ENCODE results near the gene ANKRD29.

The ANKRD29 gene

GRCh38 chr18:23669202-23669766 lies 6.6 kb upstream of the ANKRD29 start:
- no peaks in the 10 kb centered on the region for H3K9me3 ChIP-seq (ENCODE audit: control insufficient read depth in 1 of 2, low read length in 2 of 2)
- no peaks in the 10 kb centered on the region for H3K27me3 ChIP-seq (ENCODE audit: control insufficient read depth in 1 of 2, insufficient read depth in 2 of 2, low read length in 2 of 2)
- H3K27ac ChIP-seq (ENCODE audit: low read depth, low read length), result no peak overlapping the region

GRCh38 chr18:23668731-23669130 lies 6.0 kb upstream of the ANKRD29 start:
- Histone ChIP-seq H3K4me3 (ENCODE audit: low read depth in 1 of 2, low read length in 2 of 2) (no peak overlapping the region), H3K9ac (ENCODE audit: low read depth in 1 of 2, low read length in 2 of 2) (no peak overlapping the region), H3K36me3 (ENCODE audit: control insufficient read depth in 1 of 2, insufficient read depth in 2 of 2, low read length in 2 of 2) (no peaks in the 10 kb centered on the region), H3K27ac (ENCODE audit: low read depth, low read length) (no peak overlapping the region), H3K27me3 (ENCODE audit: control insufficient read depth in 1 of 2, insufficient read depth in 2 of 2, low read length in 2 of 2) (no peaks in the 10 kb centered on the region), H3K9me3 (ENCODE audit: control insufficient read depth in 1 of 2, low read length in 2 of 2) (no peaks in the 10 kb centered on the region), H3K4me1 (ENCODE audit: control insufficient read depth in 1 of 2, insufficient read depth in 2 of 2, low read length in 2 of 2) (no peaks in the 10 kb centered on the region)

More at GRCh38 chr18:23669202-23669766, 6.6 kb upstream of the ANKRD29 start:
- no peaks in the 10 kb centered on the region for H3K36me3 ChIP-seq (ENCODE audit: control insufficient read depth in 1 of 2, insufficient read depth in 2 of 2, low read length in 2 of 2)
- no peak overlapping the region for H3K9ac ChIP-seq (ENCODE audit: low read depth in 1 of 2, low read length in 2 of 2)
- H3K4me1 ChIP-seq (ENCODE audit: control insufficient read depth in 1 of 2, insufficient read depth in 2 of 2, low read length in 2 of 2), result no peaks in the 10 kb centered on the region
- no peak overlapping the region for H3K4me3 ChIP-seq (ENCODE audit: low read depth in 1 of 2, low read length in 2 of 2)

DNA sequence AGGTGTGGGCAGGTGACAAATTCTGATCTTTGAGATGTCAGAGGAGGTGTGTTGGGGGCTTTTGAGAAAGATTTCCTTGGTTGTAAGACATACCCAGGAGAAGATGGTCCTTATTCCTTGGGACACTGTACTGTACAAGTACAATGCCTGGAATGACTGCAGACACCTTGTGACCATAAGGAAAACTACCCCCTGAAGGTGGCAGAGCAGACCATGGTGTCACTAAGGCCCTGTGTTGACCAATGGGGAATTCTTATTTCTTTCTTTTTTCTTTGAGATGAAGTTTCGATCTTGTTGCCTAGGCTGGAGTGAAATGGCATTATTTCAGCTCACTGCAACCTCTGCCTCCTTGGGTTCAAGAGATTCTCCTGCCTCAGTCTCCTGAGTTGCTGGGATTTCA lies 4.4 kb upstream of the ANKRD29 start:
- Histone ChIP-seq H3K4me3 (ENCODE audit: low read depth in 1 of 2, low read length in 2 of 2) (no peak overlapping the region), H3K4me1 (ENCODE audit: control insufficient read depth in 1 of 2, insufficient read depth in 2 of 2, low read length in 2 of 2) (peaks cover 1 to 6% of the 10 kb centered on the region in 2 donors), H3K9ac (ENCODE audit: low read depth in 1 of 2, low read length in 2 of 2) (no peak overlapping the region), H3K36me3 (ENCODE audit: control insufficient read depth in 1 of 2, insufficient read depth in 2 of 2, low read length in 2 of 2) (no peaks in the 10 kb centered on the region), H3K9me3 (ENCODE audit: control insufficient read depth in 1 of 2, low read length in 2 of 2) (no peaks in the 10 kb centered on the region), H3K27me3 (ENCODE audit: control insufficient read depth in 1 of 2, insufficient read depth in 2 of 2, low read length in 2 of 2) (peaks cover 2% of the 10 kb centered on the region in 2 donors), H3K27ac (ENCODE audit: low read depth, low read length) (no peak overlapping the region)

DNA sequence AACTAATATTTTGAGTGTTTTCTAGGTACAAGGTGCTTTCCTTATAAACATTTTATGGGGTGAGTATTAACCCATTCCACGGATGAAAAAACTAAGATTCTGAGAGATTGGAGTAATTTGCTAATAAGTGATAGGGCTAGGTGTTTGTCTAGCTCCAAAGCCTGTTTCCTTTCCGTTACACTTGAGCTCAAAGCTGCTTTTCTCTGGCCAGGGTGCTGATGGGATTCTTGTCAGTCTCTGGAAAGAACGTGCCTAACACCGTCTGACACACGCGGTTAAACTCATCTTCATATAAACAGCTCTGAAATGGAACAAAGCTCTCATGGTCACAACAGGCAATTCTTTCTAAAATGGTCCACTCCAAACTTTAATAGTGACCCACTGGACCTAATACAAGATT lies 2.0 kb upstream of the ANKRD29 start:
- H3K36me3 ChIP-seq (ENCODE audit: control insufficient read depth in 1 of 2, insufficient read depth in 2 of 2, low read length in 2 of 2), result no peaks in the 10 kb centered on the region
- peaks cover 19 to 23% of the 10 kb centered on the region in 2 donors for H3K27me3 ChIP-seq (ENCODE audit: control insufficient read depth in 1 of 2, insufficient read depth in 2 of 2, low read length in 2 of 2)
- H3K9ac ChIP-seq (ENCODE audit: low read depth in 1 of 2, low read length in 2 of 2), result no peak overlapping the region
- peaks cover 4 to 9% of the 10 kb centered on the region in 2 donors for H3K4me1 ChIP-seq (ENCODE audit: control insufficient read depth in 1 of 2, insufficient read depth in 2 of 2, low read length in 2 of 2)
- H3K27ac ChIP-seq (ENCODE audit: low read depth, low read length), result no peak overlapping the region
- H3K4me3 ChIP-seq (ENCODE audit: low read depth in 1 of 2, low read length in 2 of 2), result no peak overlapping the region
- H3K9me3 ChIP-seq (ENCODE audit: control insufficient read depth in 1 of 2, low read length in 2 of 2), result no peaks in the 10 kb centered on the region

GRCh38 chr18:23661735-23662308 lies 889 bp downstream of the ANKRD29 start:
- Histone ChIP-seq H3K27me3 (ENCODE audit: control insufficient read depth in 1 of 2, insufficient read depth in 2 of 2, low read length in 2 of 2) (peaks cover 19 to 25% of the 10 kb centered on the region in 2 donors), H3K9me3 (ENCODE audit: control insufficient read depth in 1 of 2, low read length in 2 of 2) (no peaks in the 10 kb centered on the region), H3K4me1 (ENCODE audit: control insufficient read depth in 1 of 2, insufficient read depth in 2 of 2, low read length in 2 of 2) (peaks cover 4 to 9% of the 10 kb centered on the region in 2 donors), H3K27ac (ENCODE audit: low read depth, low read length) (no peak overlapping the region), H3K36me3 (ENCODE audit: control insufficient read depth in 1 of 2, insufficient read depth in 2 of 2, low read length in 2 of 2) (no peaks in the 10 kb centered on the region), H3K4me3 (ENCODE audit: low read depth in 1 of 2, low read length in 2 of 2) (peak overlapping the region; percentile 47 to 84), H3K9ac (ENCODE audit: low read depth in 1 of 2, low read length in 2 of 2) (no peak overlapping the region)

GRCh38 chr18:23658285-23658684 lies 4.4 kb downstream of the ANKRD29 start:
- Histone ChIP-seq H3K27me3 (ENCODE audit: control insufficient read depth in 1 of 2, insufficient read depth in 2 of 2, low read length in 2 of 2) (peaks cover 19 to 25% of the 10 kb centered on the region in 2 donors), H3K36me3 (ENCODE audit: control insufficient read depth in 1 of 2, insufficient read depth in 2 of 2, low read length in 2 of 2) (no peaks in the 10 kb centered on the region), H3K9me3 (ENCODE audit: control insufficient read depth in 1 of 2, low read length in 2 of 2) (no peaks in the 10 kb centered on the region), H3K9ac (ENCODE audit: low read depth in 1 of 2, low read length in 2 of 2) (no peak overlapping the region), H3K27ac (ENCODE audit: low read depth, low read length) (no peak overlapping the region), H3K4me1 (ENCODE audit: control insufficient read depth in 1 of 2, insufficient read depth in 2 of 2, low read length in 2 of 2) (peaks cover 4 to 9% of the 10 kb centered on the region in 2 donors), H3K4me3 (ENCODE audit: low read depth in 1 of 2, low read length in 2 of 2) (no peak overlapping the region)

- Histone ChIP-seq H3K9me3 (ENCODE audit: control insufficient read depth in 1 of 2, low read length in 2 of 2) (no peaks in the 10 kb centered on the region), H3K36me3 (ENCODE audit: control insufficient read depth in 1 of 2, insufficient read depth in 2 of 2, low read length in 2 of 2) (no peaks in the 10 kb centered on the region), H3K4me3 (ENCODE audit: low read depth in 1 of 2, low read length in 2 of 2) (no peak overlapping the region), H3K9ac (ENCODE audit: low read depth in 1 of 2, low read length in 2 of 2) (no peak overlapping the region), H3K27me3 (ENCODE audit: control insufficient read depth in 1 of 2, insufficient read depth in 2 of 2, low read length in 2 of 2) (peaks cover 0 to 5% of the 10 kb centered on the region in 2 donors), H3K27ac (ENCODE audit: low read depth, low read length) (no peak overlapping the region), H3K4me1 (ENCODE audit: control insufficient read depth in 1 of 2, insufficient read depth in 2 of 2, low read length in 2 of 2) (no peaks in the 10 kb centered on the region)
These were observed 10.5 kb downstream of the ANKRD29 start for GRCh38 chr18:23652232-23652631.

DNA sequence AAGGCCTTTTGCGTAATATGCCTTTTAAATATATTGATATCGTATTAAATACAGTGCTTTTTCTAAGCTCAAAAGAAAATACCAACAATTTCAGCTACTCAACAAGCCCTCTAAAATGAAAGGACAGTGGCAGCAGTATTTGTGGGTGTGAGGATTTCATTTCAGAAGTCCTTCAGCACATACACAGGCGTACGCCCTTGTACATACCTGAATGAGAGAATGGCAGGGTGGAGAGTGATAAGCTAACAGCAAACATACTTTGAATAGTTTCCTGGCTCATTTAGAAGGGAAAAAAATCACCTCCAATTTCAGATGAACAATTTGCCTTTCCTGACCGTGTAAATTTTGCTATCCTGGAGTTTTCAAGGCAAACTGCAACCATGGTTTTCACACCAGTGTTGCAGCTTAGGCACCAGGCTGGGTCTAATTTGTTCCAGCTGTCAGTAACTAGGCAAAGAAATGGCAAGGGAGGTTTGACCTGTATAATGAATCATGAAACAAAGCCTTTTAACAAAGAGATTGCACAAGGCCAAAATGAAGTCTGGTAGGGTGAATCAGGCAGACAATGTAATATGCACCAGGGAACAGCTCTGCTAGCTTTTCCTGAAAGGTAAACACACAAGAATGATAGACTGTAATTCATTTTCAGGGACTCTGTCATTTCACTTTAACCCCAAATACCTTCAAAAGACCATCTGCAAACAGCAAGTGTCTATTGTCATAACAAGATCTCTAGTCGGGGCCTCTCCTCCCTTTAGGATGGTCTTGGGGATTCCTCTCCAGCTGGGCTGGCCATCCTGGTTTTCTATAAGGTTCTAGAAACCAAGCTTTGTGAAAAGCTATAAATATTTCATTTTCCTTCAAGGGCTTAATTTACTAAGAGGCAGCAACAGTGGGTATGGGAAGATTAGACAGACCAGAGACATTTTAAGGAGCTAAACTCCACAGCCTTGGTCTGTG lies 11.5 kb downstream of the ANKRD29 start:
- Histone ChIP-seq H3K9ac (ENCODE audit: low read depth in 1 of 2, low read length in 2 of 2) (no peak overlapping the region), H3K27ac (ENCODE audit: low read depth, low read length) (no peak overlapping the region)

DNA sequence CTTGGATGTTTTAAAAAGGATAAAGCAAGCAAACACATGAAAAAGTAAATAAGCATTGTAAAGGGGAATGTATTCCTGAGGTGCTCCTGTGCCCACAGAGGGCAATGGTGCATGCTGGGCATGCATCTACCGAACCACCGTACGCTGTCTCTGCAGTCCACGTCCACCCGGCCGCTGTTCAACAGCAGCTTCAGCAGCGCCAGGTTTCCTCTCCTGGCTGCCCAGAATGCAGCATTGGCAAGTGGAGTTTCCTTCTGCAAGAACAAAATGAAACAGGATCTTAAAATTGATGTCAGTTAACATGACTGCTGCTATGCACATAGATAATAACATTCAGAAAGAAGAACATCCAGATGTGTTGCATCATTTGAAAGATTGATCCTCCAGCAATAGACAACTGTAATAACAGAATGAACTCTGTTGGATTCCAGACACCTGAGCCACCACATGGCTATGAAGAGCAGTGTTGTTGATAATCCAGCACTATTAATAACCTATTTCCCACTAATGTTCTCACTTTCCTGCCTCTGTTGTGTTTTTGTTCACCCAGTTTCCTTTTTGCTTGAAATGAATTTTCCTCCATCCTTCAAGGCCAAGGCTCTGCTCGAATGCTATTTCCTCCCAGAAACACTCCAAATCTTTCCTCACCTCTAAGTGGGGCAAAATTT lies 13.6 kb downstream of the ANKRD29 start:
- Histone ChIP-seq H3K9me3 (ENCODE audit: control insufficient read depth in 1 of 2, low read length in 2 of 2) (no peaks in the 10 kb centered on the region), H3K36me3 (ENCODE audit: control insufficient read depth in 1 of 2, insufficient read depth in 2 of 2, low read length in 2 of 2) (no peaks in the 10 kb centered on the region), H3K27ac (ENCODE audit: low read depth, low read length) (no peak overlapping the region), H3K9ac (ENCODE audit: low read depth in 1 of 2, low read length in 2 of 2) (no peak overlapping the region), H3K4me3 (ENCODE audit: low read depth in 1 of 2, low read length in 2 of 2) (no peak overlapping the region), H3K4me1 (ENCODE audit: control insufficient read depth in 1 of 2, insufficient read depth in 2 of 2, low read length in 2 of 2) (no peaks in the 10 kb centered on the region), H3K27me3 (ENCODE audit: control insufficient read depth in 1 of 2, insufficient read depth in 2 of 2, low read length in 2 of 2) (peaks cover 0 to 5% of the 10 kb centered on the region in 2 donors)

More for the DNA sequence above, 11.5 kb downstream of the ANKRD29 start:
- Histone ChIP-seq H3K27me3 (ENCODE audit: control insufficient read depth in 1 of 2, insufficient read depth in 2 of 2, low read length in 2 of 2) (peaks cover 0 to 5% of the 10 kb centered on the region in 2 donors), H3K36me3 (ENCODE audit: control insufficient read depth in 1 of 2, insufficient read depth in 2 of 2, low read length in 2 of 2) (no peaks in the 10 kb centered on the region), H3K9me3 (ENCODE audit: control insufficient read depth in 1 of 2, low read length in 2 of 2) (no peaks in the 10 kb centered on the region), H3K4me1 (ENCODE audit: control insufficient read depth in 1 of 2, insufficient read depth in 2 of 2, low read length in 2 of 2) (no peaks in the 10 kb centered on the region), H3K4me3 (ENCODE audit: low read depth in 1 of 2, low read length in 2 of 2) (no peak overlapping the region)
